Forelimb muscle (tissue), 1 donor: Measurements from ENCODE around the gene BRSK2. TPM values are rescaled to one million over a fixed set of nuclear protein-coding genes. Genes with fewer than 3 reads are reported as not detected.

Experiments used
- polyA plus RNA-seq: library from polyadenylated mRNA; unstranded; fragments of 120-200 nt; gene quantifications from one replicate; pipeline ENCODE4 v1.2.1, GENCODE V29; 2013; ENCODE audit not compliant: insufficient read length

The BRSK2 gene
- polyA plus RNA-seq, 1 donor: 1.2 TPM

Other genes with a start within 250 kb of the BRSK2 start
- not detected for gene MUC5AC, start 232.0 kb upstream of the BRSK2 start, polyA plus RNA-seq
- not detected for gene MUC5B, start 166.9 kb upstream of the BRSK2 start, polyA plus RNA-seq
- gene TOLLIP, start 80.3 kb upstream of the BRSK2 start, polyA plus RNA-seq: 31.7 TPM
- gene MOB2, start 96.8 kb downstream of the BRSK2 start, polyA plus RNA-seq: 22.7 TPM
- 37.3 TPM for gene DUSP8, start 182.3 kb downstream of the BRSK2 start, polyA plus RNA-seq
- gene KRTAP5-1, start 195.3 kb downstream of the BRSK2 start, polyA plus RNA-seq: 2.5 TPM
- 0.38 TPM for gene KRTAP5-2, start 208.4 kb downstream of the BRSK2 start, polyA plus RNA-seq
- gene KRTAP5-3, start 218.5 kb downstream of the BRSK2 start, polyA plus RNA-seq: not detected
- gene KRTAP5-4, start 232.2 kb downstream of the BRSK2 start, polyA plus RNA-seq: not detected
- gene KRTAP5-5, start 239.8 kb downstream of the BRSK2 start, polyA plus RNA-seq: not detected